ENCODE measurements around the gene SLX4. TPM values are rescaled to one million over a fixed set of nuclear protein-coding genes. Genes with fewer than 3 reads are reported as not detected.

SLX4 gene
- total RNA-seq, 1 donor from 2014 or later, result 1.3 TPM

DNA sequence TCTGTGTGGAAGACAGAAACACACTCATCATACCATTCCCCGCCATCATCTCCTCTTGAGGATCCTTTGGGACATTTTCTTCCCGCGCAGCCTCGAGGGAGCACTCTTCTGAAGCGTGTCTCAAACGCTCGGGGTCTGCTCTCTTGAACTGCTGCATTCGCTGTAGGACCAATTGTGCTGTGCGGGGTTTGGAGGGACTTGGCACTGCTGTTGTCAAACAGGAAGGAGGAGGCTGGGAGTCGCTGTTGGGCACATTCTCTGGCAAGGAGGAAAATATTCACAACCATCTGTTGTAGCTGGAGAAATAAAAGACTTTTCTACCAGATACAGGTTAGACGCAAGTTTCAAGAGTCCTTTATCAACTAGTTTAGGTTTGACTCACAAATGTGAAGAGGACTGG lies 5.0 kb downstream of the SLX4 start:
- FAIRE-seq (no peak), DNase-seq (ENCODE audit: low read depth) (no peak)
- Histone ChIP-seq H3K36me3 (ENCODE audit: control insufficient read depth, insufficient read depth, low read length) (no peaks in the 10 kb centered on the region), H3K4me3 (ENCODE audit: low read depth, low read length) (no peak overlapping the region), H3K27me3 (ENCODE audit: control insufficient read depth, insufficient read depth, low read length) (no peaks in the 10 kb centered on the region)
- no peak for TF ChIP-seq CTCF (IDR thresholded peaks at IDR 0.05; ENCODE audit: insufficient read depth, low read length, severe bottlenecking)

GRCh38 chr16:3602320-3602653 lies 9.1 kb downstream of the SLX4 start:
- Histone ChIP-seq H3K4me3 (ENCODE audit: low read depth, low read length) (no peak overlapping the region), H3K27me3 (ENCODE audit: control insufficient read depth, insufficient read depth, low read length) (no peaks in the 10 kb centered on the region), H3K36me3 (ENCODE audit: control insufficient read depth, insufficient read depth, low read length) (peaks cover 1% of the 10 kb centered on the region)
- FAIRE-seq, result no peak
- TF ChIP-seq CTCF (IDR thresholded peaks at IDR 0.05; ENCODE audit: insufficient read depth, low read length, severe bottlenecking), result no peak
- DNase-seq (ENCODE audit: low read depth), result no peak

GRCh38 chr16:3601614-3602319 lies 9.6 kb downstream of the SLX4 start:
- no peak for DNase-seq (ENCODE audit: low read depth)
- Histone ChIP-seq H3K27me3 (ENCODE audit: control insufficient read depth, insufficient read depth, low read length) (no peaks in the 10 kb centered on the region), H3K36me3 (ENCODE audit: control insufficient read depth, insufficient read depth, low read length) (peaks cover 1% of the 10 kb centered on the region), H3K4me3 (ENCODE audit: low read depth, low read length) (no peak overlapping the region)
- FAIRE-seq, result no peak
- no peak for TF ChIP-seq CTCF (IDR thresholded peaks at IDR 0.05; ENCODE audit: insufficient read depth, low read length, severe bottlenecking)

DNA sequence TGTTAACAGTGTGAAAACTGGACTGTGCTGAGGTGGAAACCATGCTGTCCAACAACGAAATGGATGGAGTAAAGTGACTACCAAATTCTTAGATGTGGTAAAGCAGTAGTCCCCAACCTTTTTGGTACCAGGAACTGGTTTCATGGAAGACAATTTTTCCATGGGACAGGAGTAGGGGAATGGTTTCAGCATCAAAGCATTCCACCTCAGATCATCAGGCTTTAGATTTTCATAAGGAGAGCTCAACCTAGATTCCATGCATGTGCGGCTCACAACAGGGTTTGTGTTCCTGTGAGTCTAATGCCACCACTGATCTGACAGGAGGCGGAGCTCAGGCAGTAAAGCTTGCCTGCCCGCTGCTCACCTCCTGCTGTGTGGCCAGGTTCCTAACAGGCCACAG lies 11.5 kb downstream of the SLX4 start:
- TF ChIP-seq CTCF (IDR thresholded peaks at IDR 0.05; ENCODE audit: insufficient read depth, low read length, severe bottlenecking), result no peak
- H3K36me3 ChIP-seq (ENCODE audit: control insufficient read depth, insufficient read depth, low read length), result peaks cover 1% of the 10 kb centered on the region

DNA sequence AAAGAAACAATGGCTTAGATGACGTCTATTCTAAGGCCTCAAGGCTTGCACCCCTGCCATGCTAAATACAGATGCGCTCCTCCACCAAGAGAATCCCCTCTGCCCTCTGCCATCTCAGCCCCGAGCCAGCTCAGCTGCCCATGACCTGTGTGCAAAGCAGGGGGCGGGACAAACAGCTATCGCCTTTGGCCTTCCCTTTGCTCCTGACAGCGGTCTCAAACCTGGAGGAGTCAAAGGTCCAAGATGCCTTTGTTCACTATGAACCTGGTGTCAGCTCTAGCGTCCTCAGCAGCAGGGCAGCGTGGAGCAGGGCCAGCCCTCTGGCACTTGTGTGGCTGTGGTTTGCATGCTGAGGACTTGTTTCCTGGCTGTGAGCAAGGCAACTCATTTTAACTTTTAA lies 12.3 kb downstream of the SLX4 start:
- H3K27me3 ChIP-seq (ENCODE audit: control insufficient read depth, insufficient read depth, low read length), result no peaks in the 10 kb centered on the region
- FAIRE-seq (no peak), DNase-seq (ENCODE audit: low read depth) (no peak)
- peaks cover 3% of the 10 kb centered on the region for H3K36me3 ChIP-seq (ENCODE audit: control insufficient read depth, insufficient read depth, low read length)
- H3K4me3 ChIP-seq (ENCODE audit: low read depth, low read length), result no peak overlapping the region
- TF ChIP-seq CTCF (IDR thresholded peaks at IDR 0.05; ENCODE audit: insufficient read depth, low read length, severe bottlenecking), result no peak

More for the DNA sequence above, 11.5 kb downstream of the SLX4 start:
- no peak for DNase-seq (ENCODE audit: low read depth)
- no peak overlapping the region for H3K4me3 ChIP-seq (ENCODE audit: low read depth, low read length)
- FAIRE-seq, result no peak
- no peaks in the 10 kb centered on the region for H3K27me3 ChIP-seq (ENCODE audit: control insufficient read depth, insufficient read depth, low read length)

- FAIRE-seq, result no peak
- H3K27me3 ChIP-seq (ENCODE audit: control insufficient read depth, insufficient read depth, low read length), result no peaks in the 10 kb centered on the region
- no peak for TF ChIP-seq CTCF (IDR thresholded peaks at IDR 0.05; ENCODE audit: insufficient read depth, low read length, severe bottlenecking)
- H3K36me3 ChIP-seq (ENCODE audit: control insufficient read depth, insufficient read depth, low read length), result peaks cover 3% of the 10 kb centered on the region
- H3K4me3 ChIP-seq (ENCODE audit: low read depth, low read length), result no peak overlapping the region
- no peak for DNase-seq (ENCODE audit: low read depth)
Measured at GRCh38 chr16:3598236-3598635, 13.2 kb downstream of the SLX4 start.
